GM20000 (cell line): ENCODE data around the gene GATA1.

ENCODE experiments used
- DNase-seq: peaks from one replicate; pipeline ENCODE4 v3.0.0; 2012; ENCODE audit warnings: low spot score
- TF ChIP-seq, protein P1 (sequence below): IDR thresholded peaks from 2 replicates; pipeline ENCODE4 v1.5.1; 2012; ENCODE audit warnings: mild to moderate bottlenecking, control low read depth; ENCODE audit errors: extremely low read depth, missing control alignments

Gene GATA1

DNA sequence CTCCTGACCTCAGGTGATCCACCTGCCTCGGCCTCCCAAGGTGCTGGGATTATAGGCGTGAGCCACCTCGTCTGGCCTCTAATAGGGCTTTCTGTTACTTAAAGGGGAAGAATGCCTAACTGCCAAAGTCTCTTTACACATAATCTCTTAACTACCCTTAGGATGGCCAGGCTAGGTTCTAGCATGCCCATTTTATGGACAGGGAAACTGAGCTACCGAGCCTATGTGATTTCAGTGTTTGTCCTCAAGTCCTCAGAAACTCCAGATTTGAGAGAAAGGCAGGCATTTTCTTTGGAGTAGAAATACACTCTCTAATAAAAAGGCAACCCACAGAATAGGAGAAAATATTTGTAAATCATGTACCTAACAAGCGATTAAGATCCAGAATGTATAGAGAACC is 37.2 kb upstream of the GATA1 start:
- TF ChIP-seq, protein P1, sequence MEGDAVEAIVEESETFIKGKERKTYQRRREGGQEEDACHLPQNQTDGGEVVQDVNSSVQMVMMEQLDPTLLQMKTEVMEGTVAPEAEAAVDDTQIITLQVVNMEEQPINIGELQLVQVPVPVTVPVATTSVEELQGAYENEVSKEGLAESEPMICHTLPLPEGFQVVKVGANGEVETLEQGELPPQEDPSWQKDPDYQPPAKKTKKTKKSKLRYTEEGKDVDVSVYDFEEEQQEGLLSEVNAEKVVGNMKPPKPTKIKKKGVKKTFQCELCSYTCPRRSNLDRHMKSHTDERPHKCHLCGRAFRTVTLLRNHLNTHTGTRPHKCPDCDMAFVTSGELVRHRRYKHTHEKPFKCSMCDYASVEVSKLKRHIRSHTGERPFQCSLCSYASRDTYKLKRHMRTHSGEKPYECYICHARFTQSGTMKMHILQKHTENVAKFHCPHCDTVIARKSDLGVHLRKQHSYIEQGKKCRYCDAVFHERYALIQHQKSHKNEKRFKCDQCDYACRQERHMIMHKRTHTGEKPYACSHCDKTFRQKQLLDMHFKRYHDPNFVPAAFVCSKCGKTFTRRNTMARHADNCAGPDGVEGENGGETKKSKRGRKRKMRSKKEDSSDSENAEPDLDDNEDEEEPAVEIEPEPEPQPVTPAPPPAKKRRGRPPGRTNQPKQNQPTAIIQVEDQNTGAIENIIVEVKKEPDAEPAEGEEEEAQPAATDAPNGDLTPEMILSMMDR, result no peak
- no peak for DNase-seq

DNA sequence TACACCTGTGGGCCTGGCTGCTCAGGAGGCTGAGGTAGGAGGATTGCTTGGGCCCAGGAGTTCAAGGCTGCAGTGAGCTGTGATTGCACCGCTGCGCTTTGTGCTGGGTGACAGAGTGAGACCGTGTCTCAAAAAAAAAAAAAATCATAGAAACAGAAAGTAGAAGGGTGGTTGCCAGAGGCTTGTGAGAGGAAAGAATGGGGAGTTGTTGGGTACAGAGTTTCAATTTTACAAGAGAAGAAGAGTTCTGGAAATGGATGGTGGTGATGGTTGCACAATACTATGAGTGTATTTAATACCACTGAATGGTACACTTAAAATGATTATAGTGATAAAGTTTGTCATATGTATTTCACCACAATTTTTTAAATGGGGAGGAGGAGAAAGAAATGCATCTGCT is 35.0 kb upstream of the GATA1 start:
- TF ChIP-seq, protein P1, result no peak
- DNase-seq, result no peak

DNA sequence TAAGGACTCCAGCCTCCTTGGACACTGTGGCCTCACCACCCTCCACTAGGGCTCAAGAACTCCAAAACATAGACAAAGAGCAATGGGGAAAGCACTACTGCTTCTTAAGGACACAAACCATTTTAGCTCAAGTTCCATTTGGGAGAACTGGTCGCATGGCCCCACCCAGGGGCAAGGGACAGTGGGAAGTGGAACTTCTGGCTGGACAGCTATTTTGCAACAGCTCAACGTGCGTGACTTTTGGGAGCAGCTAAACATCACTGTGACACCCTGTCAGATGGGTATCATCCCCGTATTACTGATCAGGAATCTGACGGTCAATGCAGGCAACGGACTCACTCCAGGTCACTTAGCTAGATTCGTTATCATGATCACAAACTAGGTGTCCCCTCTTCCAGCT is 33.9 kb upstream of the GATA1 start:
- DNase-seq, result no peak

DNA sequence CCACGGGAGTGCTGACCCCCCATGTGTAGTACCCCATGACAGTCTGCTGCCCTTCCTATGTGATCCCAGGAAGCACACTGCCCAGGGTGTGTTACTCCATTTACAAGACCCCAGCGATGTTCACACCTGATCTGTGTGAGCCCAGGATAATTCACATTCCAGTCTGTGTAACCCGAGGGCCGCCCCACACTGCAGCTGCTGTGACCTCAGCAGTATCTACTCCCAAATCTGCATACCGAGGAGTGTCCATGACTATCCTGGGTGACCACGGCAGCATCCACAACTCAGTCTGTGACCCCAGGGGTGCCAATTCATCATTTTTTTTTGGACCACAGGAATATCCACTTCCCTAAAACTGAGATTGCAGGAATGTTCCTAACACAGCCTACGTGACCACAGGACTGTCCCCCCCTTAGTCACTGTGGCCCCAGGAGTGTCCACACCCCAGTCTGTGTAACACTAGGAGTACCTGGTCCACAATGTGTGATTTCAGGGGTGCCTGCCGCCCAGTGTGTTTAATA is 32.6 kb upstream of the GATA1 start:
- TF ChIP-seq, protein P1, result no peak
- DNase-seq, result no peak

More for the DNA sequence above, 33.9 kb upstream of the GATA1 start:
- TF ChIP-seq, protein P1, result no peak

DNA sequence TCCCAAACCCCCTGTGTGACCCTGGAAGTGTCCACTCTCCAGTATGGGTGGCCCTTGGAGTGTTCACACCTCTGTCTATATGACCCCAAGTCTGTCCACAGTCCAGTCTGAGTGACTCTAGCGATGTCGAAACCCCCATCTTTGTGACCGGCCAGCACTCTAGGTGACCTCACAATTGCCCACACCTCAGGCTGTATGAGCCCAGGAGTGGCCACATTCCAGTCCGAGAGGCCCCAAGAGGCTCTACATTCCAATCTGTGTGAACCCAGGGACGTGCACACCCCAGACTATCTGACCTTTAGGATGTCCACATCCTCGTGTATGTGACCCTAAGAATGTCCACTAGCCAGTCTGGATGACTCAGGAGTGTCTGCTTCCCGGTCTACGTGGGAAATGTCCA is 32.2 kb upstream of the GATA1 start:
- DNase-seq, result no peak
- TF ChIP-seq, protein P1, result no peak

DNA sequence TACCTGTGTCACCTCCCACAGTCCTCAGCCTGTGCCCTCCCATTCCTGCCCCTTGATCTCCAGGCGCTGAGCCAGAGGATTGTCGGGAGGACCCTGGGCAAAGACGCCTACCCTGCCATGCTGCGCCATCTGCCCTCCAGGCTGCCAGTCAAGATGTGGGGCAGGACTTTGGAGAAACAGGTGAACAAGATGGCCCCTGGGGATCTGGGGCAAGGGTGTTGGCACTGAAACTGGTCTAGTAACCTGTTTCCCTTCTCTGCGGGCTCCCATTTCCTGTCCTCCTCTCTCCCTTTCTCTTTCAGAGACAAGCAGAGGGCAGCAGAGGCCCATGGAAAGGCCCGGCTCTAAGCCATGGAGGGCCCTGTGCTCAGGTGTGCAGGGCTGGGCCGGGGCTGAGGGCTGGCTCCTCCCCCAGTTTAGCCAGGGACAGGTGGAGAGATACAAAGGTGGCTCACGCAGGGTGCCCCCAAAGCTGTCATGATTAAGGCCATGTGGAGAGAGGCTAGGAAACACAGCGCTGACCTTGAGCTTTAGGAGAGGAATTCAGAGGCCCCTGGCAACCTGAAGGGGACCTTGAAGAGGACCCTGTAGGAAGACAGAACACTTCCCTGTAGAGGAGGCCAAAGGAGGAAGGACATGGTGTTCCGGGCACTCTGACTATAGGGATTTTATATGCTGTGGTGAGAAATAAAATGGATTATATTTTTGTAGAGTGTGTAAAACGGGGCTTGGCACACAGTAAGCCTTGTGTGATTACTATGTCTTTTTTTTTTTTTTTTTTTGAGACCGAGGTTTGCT is 24.5 kb upstream of the GATA1 start, which contains the start of gene GLOD5:
TSS of gene GLOD5 (plus strand) at position 74 of the 798 bp plus-strand sequence. CDS start at position 118, 44 bp downstream.
- TF ChIP-seq, protein P1, result no peak
- no peak for DNase-seq

DNA sequence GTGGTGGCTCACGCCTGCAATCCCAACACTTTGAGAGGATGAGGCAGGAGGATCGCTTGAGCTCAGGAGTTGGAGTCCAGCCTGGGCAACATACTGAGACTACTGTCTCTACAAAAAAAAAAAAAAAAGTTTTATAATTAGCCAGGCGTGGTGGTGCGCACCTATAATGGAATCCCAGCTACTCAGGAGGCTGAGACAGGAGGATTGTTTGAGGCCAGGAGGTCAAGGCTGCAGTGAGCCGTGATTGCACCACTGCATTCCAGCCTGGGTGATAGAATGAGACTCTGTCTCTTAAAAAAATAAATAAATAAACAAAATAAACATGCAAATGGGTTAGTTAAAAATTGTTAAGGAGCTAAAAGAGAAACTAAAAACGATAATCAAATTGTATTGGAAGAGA is 17.2 kb upstream of the GATA1 start:
- TF ChIP-seq, protein P1, result no peak
- no peak for DNase-seq
